H1 (cell line): ENCODE data around the gene VDR. TPM values are rescaled to one million over a fixed set of nuclear protein-coding genes. Genes with fewer than 3 reads are reported as not detected.

Experiments
- CTCF ChIA-PET: fragments of 300-600 bp; sonication (Branson Sonifier 250); formaldehyde crosslinking; loops from one replicate; lab custom pipeline; 2021; ENCODE audit not compliant: partially characterized antibody; lab: Charles Lee
- POLR2A ChIA-PET: fragments of 300-600 bp; sonication (Branson Sonifier 250); formaldehyde crosslinking; loops from one replicate; lab custom pipeline; 2021; ENCODE audit warnings: inconsistent platforms; ENCODE audit not compliant: partially characterized antibody; lab: Charles Lee
- DNase-seq, 2 experiments: peaks; one replicate each; pipeline versions ENCODE4 v3.0.0 to v3.0.0-alpha.2; 2010 to 2022; ENCODE audit warnings: low spot score in 2 of 2, low read depth in 1 of 2, mixed read lengths in 1 of 2
- FAIRE-seq: peaks from 2 replicates; lab custom pipeline; 2011; peaks lifted over from hg19 to GRCh38; lab: Jason Lieb, UNC
- H2AFZ ChIP-seq: 2 replicates; pipeline ENCODE4 v1.8.1; 2012; ENCODE audit warnings: low read length, inconsistent platforms
- H2AK5ac ChIP-seq: 2 replicates; pipeline ENCODE4 v1.6.1; 2013; ENCODE audit warnings: low read depth, low read length
- H2BK120ac ChIP-seq: replicated peaks from 2 replicates; pipeline ENCODE3; 2013; ENCODE audit warnings: low read depth, low read length, inconsistent platforms
- H2BK12ac ChIP-seq: 2 replicates; pipeline ENCODE4 v1.6.1; 2013; ENCODE audit warnings: low read depth, low read length
- H2BK15ac ChIP-seq: 2 replicates; pipeline ENCODE4 v1.6.1; 2013; ENCODE audit warnings: low read length
- H2BK20ac ChIP-seq: 2 replicates; pipeline ENCODE4 v1.6.1; 2013; ENCODE audit warnings: low read length
- H2BK5ac ChIP-seq: 2 replicates; pipeline ENCODE4 v1.6.1; 2013; ENCODE audit warnings: low read depth, low read length
- H3K14ac ChIP-seq: 2 replicates; pipeline ENCODE4 v1.6.1; 2013; ENCODE audit warnings: inconsistent platforms; ENCODE audit not compliant: insufficient read length
- H3K18ac ChIP-seq: 2 replicates; pipeline ENCODE4 v1.6.1; 2013; ENCODE audit warnings: low read length; ENCODE audit errors: extremely low read depth
- H3K23ac ChIP-seq: 2 replicates; pipeline ENCODE4 v1.6.1; 2013; ENCODE audit warnings: inconsistent platforms; ENCODE audit not compliant: insufficient read length
- H3K23me2 ChIP-seq: 2 replicates; pipeline ENCODE4 v1.6.1; 2013; ENCODE audit warnings: low read depth, low read length
- H3K27ac ChIP-seq: 2 replicates; pipeline ENCODE4 v1.6.1; 2011; ENCODE audit warnings: low read depth, low read length, inconsistent platforms
- H3K27me3 ChIP-seq, 4 experiments: replicated peaks in 1 of 4; 1 replicate in 1 of 4; 2 replicates in 3 of 4; pipeline versions ENCODE4 v1.6.1 to v1.8.1; 2011 to 2013; ENCODE audit warnings: low read length in 3 of 4, mild to moderate bottlenecking in 3 of 4, inconsistent platforms in 2 of 4, mixed read lengths in 2 of 4, moderate library complexity in 1 of 4; ENCODE audit not compliant: control insufficient read depth in 3 of 4, insufficient read depth in 3 of 4; ENCODE audit errors: extremely low read depth in 1 of 4
- H3K36me3 ChIP-seq, 4 experiments: 2 replicates each; pipeline versions ENCODE4 v1.6.1 to v1.8.1; 2011 to 2013; ENCODE audit warnings: mild to moderate bottlenecking in 4 of 4, low read length in 3 of 4, moderate library complexity in 2 of 4, control low read depth in 1 of 4, inconsistent platforms in 1 of 4; ENCODE audit not compliant: insufficient read depth in 4 of 4, control insufficient read depth in 2 of 4
- H3K4ac ChIP-seq: replicated peaks from 2 replicates; pipeline ENCODE3; 2013; ENCODE audit warnings: low read length, low read depth, mixed read lengths, inconsistent platforms; ENCODE audit not compliant: insufficient read length
- H3K4me1 ChIP-seq, 4 experiments: replicated peaks in 1 of 4; 1 replicate in 1 of 4; 2 replicates in 3 of 4; pipeline versions ENCODE4 v1.6.1 to v1.8.1; 2011 to 2013; ENCODE audit warnings: low read length in 3 of 4, inconsistent platforms in 2 of 4, mixed read lengths in 1 of 4; ENCODE audit not compliant: insufficient read depth in 4 of 4, control insufficient read depth in 3 of 4
- H3K4me2 ChIP-seq, 2 experiments: 2 replicates each; pipeline versions ENCODE4 v1.6.1 to v1.8.1; 2011 to 2013; ENCODE audit warnings: low read depth in 2 of 2, low read length in 2 of 2, control low read depth in 1 of 2, inconsistent platforms in 1 of 2, mild to moderate bottlenecking in 1 of 2; ENCODE audit not compliant: insufficient read depth in 1 of 2
- H3K4me3 ChIP-seq, 4 experiments: fragments of 200-600, 300-600 bp in 1 of 4; sonication (generic), shearing (Covaris generic), sonication (Bioruptor Twin) in 1 of 4; 2 replicates each; pipeline versions ENCODE4 v1.5.1 to v1.8.1; 2011 to 2016; ENCODE audit warnings: low read length in 4 of 4, low read depth in 3 of 4, control low read depth in 2 of 4, inconsistent platforms in 2 of 4, mild to moderate bottlenecking in 2 of 4, mixed read lengths in 1 of 4, moderate library complexity in 1 of 4; ENCODE audit not compliant: insufficient read depth in 2 of 4; ENCODE audit errors: extremely low read depth in 1 of 4
- H3K56ac ChIP-seq: replicated peaks from 2 replicates; pipeline ENCODE3; 2013; ENCODE audit warnings: low read depth, mild to moderate bottlenecking, mixed read lengths, low read length, inconsistent platforms; ENCODE audit not compliant: insufficient read length
- H3K79me1 ChIP-seq: 2 replicates; pipeline ENCODE4 v1.6.1; 2013; ENCODE audit warnings: low read depth, low read length, control low read depth
- H3K79me2 ChIP-seq, 2 experiments: 2 replicates each; pipeline versions ENCODE4 v1.6.1 to v1.8.1; 2012 to 2013; ENCODE audit warnings: low read length in 2 of 2, mild to moderate bottlenecking in 2 of 2, inconsistent platforms in 1 of 2; ENCODE audit not compliant: insufficient read depth in 2 of 2, control insufficient read depth in 1 of 2
- H3K9ac ChIP-seq, 4 experiments: replicated peaks in 1 of 4; 1 replicate in 1 of 4; 2 replicates in 3 of 4; pipeline versions ENCODE4 v1.6.1 to v1.8.1; 2011 to 2013; ENCODE audit warnings: low read depth in 3 of 4, low read length in 3 of 4, control low read depth in 2 of 4, mild to moderate bottlenecking in 2 of 4, moderate library complexity in 2 of 4, inconsistent platforms in 1 of 4; ENCODE audit errors: extremely low read depth in 1 of 4
- H3K9me3 ChIP-seq, 2 experiments: 2 replicates each; pipeline versions ENCODE4 v1.6.1 to v1.8.1; 2012 to 2013; ENCODE audit warnings: mild to moderate bottlenecking in 2 of 2, moderate library complexity in 2 of 2, control low read depth in 1 of 2, inconsistent platforms in 1 of 2, low read depth in 1 of 2, low read length in 1 of 2, mixed read lengths in 1 of 2; ENCODE audit not compliant: insufficient read depth in 2 of 2
- H4K20me1 ChIP-seq, 2 experiments: replicated peaks in 1 of 2; 2 replicates each; pipeline versions ENCODE3 to v1.8.1; 2011 to 2013; ENCODE audit warnings: inconsistent platforms in 2 of 2, low read length in 2 of 2, mild to moderate bottlenecking in 1 of 2; ENCODE audit not compliant: insufficient read depth in 2 of 2, control insufficient read depth in 1 of 2
- H4K5ac ChIP-seq: 2 replicates; pipeline ENCODE4 v1.6.1; 2013; ENCODE audit warnings: low read length, low read depth, mixed read lengths, inconsistent platforms; ENCODE audit not compliant: insufficient read length
- H4K8ac ChIP-seq: 2 replicates; pipeline ENCODE4 v1.8.0; 2013; ENCODE audit warnings: mild to moderate bottlenecking, moderate library complexity, low read length, inconsistent platforms; ENCODE audit not compliant: insufficient read depth; ENCODE audit errors: extremely low read depth
- H4K91ac ChIP-seq: replicated peaks from 2 replicates; pipeline ENCODE3; 2013; ENCODE audit warnings: low read length, mixed read lengths, inconsistent platforms; ENCODE audit not compliant: insufficient read length
- EP300 ChIP-seq, 2 experiments: IDR thresholded peaks; 1 replicate in 1 of 2; 2 replicates in 1 of 2; pipeline ENCODE4 v1.6.1; 2011 to 2012; ENCODE audit warnings: low read depth in 2 of 2, low read length in 2 of 2, mild to moderate bottlenecking in 2 of 2, borderline replicate concordance in 1 of 2, inconsistent platforms in 1 of 2, moderate library complexity in 1 of 2
- GTF2F1 ChIP-seq: IDR thresholded peaks from 2 replicates; pipeline ENCODE4 v1.6.1; 2012; ENCODE audit warnings: low read depth, low read length, improper control_type of control experiment, borderline replicate concordance
- SIX5 ChIP-seq: IDR thresholded peaks from 2 replicates; pipeline ENCODE4 v1.6.1; 2011; ENCODE audit warnings: mild to moderate bottlenecking, low read depth, low read length
- SUZ12 ChIP-seq: fragments of 200-600 bp; sonication (generic); IDR thresholded peaks from 2 replicates; pipeline ENCODE4 v1.6.1; 2012; ENCODE audit warnings: mild to moderate bottlenecking, inconsistent platforms, low read length, moderate library complexity, mixed read lengths
- TAF1 ChIP-seq: IDR thresholded peaks from 2 replicates; pipeline ENCODE4 v1.6.1; 2011; ENCODE audit warnings: mild to moderate bottlenecking, low read depth, low read length
- WGBS, 2 experiments: shearing (Covaris generic) in 1 of 2; methylation state at CpG; one replicate each; pipeline versions ENCODE4 v1.1.6 to v1.1.7; 2013 to 2015; ENCODE audit warnings: low lambda C conversion rate in 2 of 2, mixed read lengths in 2 of 2, inconsistent platforms in 1 of 2, low coverage in 1 of 2, missing lambda C conversion rate in 1 of 2; ENCODE audit not compliant: insufficient replicate concordance in 2 of 2, insufficient coverage in 1 of 2, insufficient read length in 1 of 2; ENCODE audit errors: extremely low coverage in 1 of 2, missing lambda C conversion rate in 1 of 2; 5-methylcytosine and 5-hydroxymethylcytosine counted together
- polyA plus RNA-seq, 7 experiments: library from polyadenylated mRNA; depleted of rRNA in 3 of 7; stranded (reverse) in 5 of 7; unstranded in 2 of 7; fragments of >200 nt in 5 of 7; fragments of 200-250 nt in 2 of 7; gene quantifications; 1 replicate in 5 of 7; 2 replicates in 1 of 7; 4 replicates in 1 of 7; pipeline versions ENCODE4 v1.2.1 to v1.2.3, GENCODE V29; 2011 to 2013; ENCODE audit warnings: missing spikeins in 2 of 7, mixed read lengths in 2 of 7
- total RNA-seq: library from RNA; stranded (reverse); fragmentation: NEBNext Ultra II Directional; extraction: Animal tissue kit (Norgen Biotek cat#: 25700); gene quantifications from 2 replicates; pipeline ENCODE4 v1.2.1, GENCODE V29; 2021
- TF ChIP-seq, protein P1 (sequence below): IDR thresholded peaks from 2 replicates; pipeline ENCODE4 v1.6.1; 2012; ENCODE audit warnings: low read length, inconsistent platforms

VDR gene
- total and polyA plus RNA-seq, 2 of the 8 experiments (the other 6 are each of a cell fraction or from before 2014, with no cell fraction given): 0.44 to 0.65 TPM

DNA sequence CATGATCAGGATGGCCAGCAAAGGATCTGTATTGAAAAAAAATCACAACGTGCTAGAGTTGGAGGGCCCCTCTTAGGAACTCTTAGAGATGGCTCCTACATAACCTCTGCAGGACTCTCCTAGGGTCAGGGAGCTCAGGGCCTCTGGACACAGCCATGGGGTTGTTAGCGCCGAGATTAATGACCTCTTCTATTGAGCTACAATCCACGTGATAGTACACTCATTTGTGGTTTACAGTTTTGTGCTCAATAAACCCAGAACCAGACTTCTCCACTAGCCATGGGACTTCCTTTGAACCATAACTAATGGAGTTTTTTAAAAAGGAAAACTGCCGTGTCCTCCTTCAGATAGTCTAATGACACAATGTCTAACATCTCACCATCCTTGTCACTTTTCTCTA is 55.5 kb downstream of the VDR start:
- Histone ChIP-seq H4K8ac (no peak overlapping the region), H4K20me1 (no peaks in the 10 kb centered on the region), H3K79me1 (no peaks in the 10 kb centered on the region; the same call in 1 of the 2 replicates), H2AK5ac (no peak overlapping the region), H4K91ac (no peak overlapping the region), H2BK15ac (no peak overlapping the region), H3K27me3 (peaks cover 0 to 2% (median 0%) of the 10 kb centered on the region in 4 experiments; a peak in 3 of 7 replicates), H3K9ac (no peak overlapping the region), H3K9me3 (no peaks in the 10 kb centered on the region), H2BK12ac (no peak overlapping the region), H3K56ac (no peak overlapping the region), H2BK20ac (no peak overlapping the region), H3K23me2 (no peaks in the 10 kb centered on the region), H4K5ac (no peak overlapping the region), H3K4ac (no peak overlapping the region), H3K4me1 (peaks cover 0 to 18% (median 5%) of the 10 kb centered on the region in 4 experiments; a peak in 4 of 7 replicates), H2AFZ (no peak overlapping the region), H3K36me3 (no peaks in the 10 kb centered on the region), H3K4me2 (no peak overlapping the region), H3K4me3 (no peak overlapping the region), H3K14ac (no peak overlapping the region), H2BK5ac (no peak overlapping the region), H3K18ac (no peak overlapping the region), H3K27ac (no peak overlapping the region), H3K23ac (no peak overlapping the region), H2BK120ac (no peak overlapping the region), H3K79me2 (no peaks in the 10 kb centered on the region)
- FAIRE-seq (no peak), DNase-seq (no peak)
- WGBS, 2 experiments: 82% methylated on average over 5 of the region's 5 CpGs; no CpG with 5 or more reads in 1 of the 2 experiments
- ChIA-PET CTCF (interaction anchor here (1.1 to 30.5 kb wide), 4 partner anchors 8 to 107 kb away, joined by 3 to 2001 read pairs (median 150); partner anchors contain the start of genes HDAC7 and SLC48A1), POLR2A (interaction anchor here (0.7 to 28.4 kb wide), 2 partner anchors 41 to 127 kb away, joined by 3 to 480 read pairs; partner anchors contain the start of gene HDAC7)
- TF ChIP-seq SIX5 (no peak), TAF1 (no peak), EP300 (IDR thresholded peaks at IDR 0.05; ENCODE audit: borderline replicate concordance in 1 of 2, low read depth in 2 of 2, low read length in 2 of 2) (no peak), SUZ12 (no peak), GTF2F1 (no peak)
- TF ChIP-seq, protein P1, sequence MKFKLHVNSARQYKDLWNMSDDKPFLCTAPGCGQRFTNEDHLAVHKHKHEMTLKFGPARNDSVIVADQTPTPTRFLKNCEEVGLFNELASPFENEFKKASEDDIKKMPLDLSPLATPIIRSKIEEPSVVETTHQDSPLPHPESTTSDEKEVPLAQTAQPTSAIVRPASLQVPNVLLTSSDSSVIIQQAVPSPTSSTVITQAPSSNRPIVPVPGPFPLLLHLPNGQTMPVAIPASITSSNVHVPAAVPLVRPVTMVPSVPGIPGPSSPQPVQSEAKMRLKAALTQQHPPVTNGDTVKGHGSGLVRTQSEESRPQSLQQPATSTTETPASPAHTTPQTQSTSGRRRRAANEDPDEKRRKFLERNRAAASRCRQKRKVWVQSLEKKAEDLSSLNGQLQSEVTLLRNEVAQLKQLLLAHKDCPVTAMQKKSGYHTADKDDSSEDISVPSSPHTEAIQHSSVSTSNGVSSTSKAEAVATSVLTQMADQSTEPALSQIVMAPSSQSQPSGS: no peak
